Smooth muscle cell (in vitro differentiated cells): ENCODE results near the gene ARAP2. TPM values are rescaled to one million over a fixed set of nuclear protein-coding genes. Genes with fewer than 3 reads are reported as not detected.

Source experiments
- DNase-seq: peaks from one replicate; lab custom pipeline; 2025; ENCODE audit not compliant: unreplicated experiment; lab: John Stamatoyannopoulos, UW
- H2AFZ ChIP-seq: fragments of 200-600 bp; sonication (generic); 2 replicates; pipeline ENCODE4 v1.6.0; 2016; ENCODE audit warnings: antibody characterized with exemption, low read depth, mild to moderate bottlenecking
- H3F3A ChIP-seq: fragments of 200-600 bp; sonication (generic); 2 replicates; pipeline ENCODE4 v1.6.0; 2017; ENCODE audit warnings: antibody characterized with exemption, low read depth
- H3K27ac ChIP-seq: fragments of 200-600 bp; sonication (generic); 2 replicates; pipeline ENCODE4 v1.5.1; 2016; ENCODE audit warnings: low read depth, mild to moderate bottlenecking
- H3K27me3 ChIP-seq: fragments of 200-600 bp; sonication (generic); 2 replicates; pipeline ENCODE4 v1.6.1; 2016; ENCODE audit warnings: low read depth, mild to moderate bottlenecking
- H3K36me3 ChIP-seq: fragments of 200-600 bp; sonication (generic); 2 replicates; pipeline ENCODE4 v1.5.1; 2016; ENCODE audit warnings: low read depth
- H3K4me1 ChIP-seq: fragments of 200-600 bp; sonication (generic); 2 replicates; pipeline ENCODE4 v1.5.1; 2016; ENCODE audit warnings: low read depth
- H3K4me2 ChIP-seq: fragments of 200-600 bp; sonication (generic); 2 replicates; pipeline ENCODE4 v1.6.0; 2016; ENCODE audit warnings: mild to moderate bottlenecking
- H3K4me3 ChIP-seq: fragments of 200-600 bp; sonication (generic); 2 replicates; pipeline ENCODE4 v1.5.1; 2016; ENCODE audit warnings: mild to moderate bottlenecking
- H3K79me2 ChIP-seq: fragments of 200-600 bp; sonication (generic); 2 replicates; pipeline ENCODE4 v1.6.0; 2016; ENCODE audit warnings: low read depth, mild to moderate bottlenecking
- H3K9ac ChIP-seq: fragments of 200-600 bp; sonication (generic); 2 replicates; pipeline ENCODE4 v1.6.0; 2016; ENCODE audit warnings: low read depth
- H3K9me3 ChIP-seq: fragments of 200-600 bp; sonication (generic); replicated peaks from 2 replicates; pipeline ENCODE4 v1.5.1; 2016; ENCODE audit warnings: low read depth
- H4K20me1 ChIP-seq: fragments of 200-600 bp; sonication (generic); 2 replicates; pipeline ENCODE4 v1.6.0; 2016; ENCODE audit warnings: low read depth
- WGBS: methylation state at CpG from one replicate; pipeline ENCODE4 v1.1.7; 2016; ENCODE audit warnings: low lambda C conversion rate; 5-methylcytosine and 5-hydroxymethylcytosine counted together
- polyA plus RNA-seq: library from polyadenylated mRNA; unstranded; fragments of >200 nt; fragmentation: Nextera tagmentation; extraction: Ambion mirVana; gene quantifications from 2 replicates; pipeline ENCODE4 v1.2.1, GENCODE V29; 2016
- total RNA-seq: library from RNA; depleted of rRNA; stranded (reverse); fragments of >200 nt; gene quantifications from 2 replicates; pipeline ENCODE4 v1.2.3, GENCODE V29; 2014
- TF ChIP-seq, protein P1 (sequence below): fragments of 200-600 bp; sonication (generic); IDR thresholded peaks from 2 replicates; pipeline ENCODE4 v1.5.1; 2017; ENCODE audit warnings: borderline replicate concordance, mild to moderate bottlenecking, antibody characterized with exemption; ENCODE audit not compliant: insufficient read depth, poor library complexity, severe bottlenecking

Gene ARAP2
- total and polyA plus RNA-seq, 2 experiments from 2014 or later = 1.2 to 17.9 TPM

GRCh38 chr4:36173905-36174304, 70.4 kb downstream of the ARAP2 start:
- TF ChIP-seq, protein P1, sequence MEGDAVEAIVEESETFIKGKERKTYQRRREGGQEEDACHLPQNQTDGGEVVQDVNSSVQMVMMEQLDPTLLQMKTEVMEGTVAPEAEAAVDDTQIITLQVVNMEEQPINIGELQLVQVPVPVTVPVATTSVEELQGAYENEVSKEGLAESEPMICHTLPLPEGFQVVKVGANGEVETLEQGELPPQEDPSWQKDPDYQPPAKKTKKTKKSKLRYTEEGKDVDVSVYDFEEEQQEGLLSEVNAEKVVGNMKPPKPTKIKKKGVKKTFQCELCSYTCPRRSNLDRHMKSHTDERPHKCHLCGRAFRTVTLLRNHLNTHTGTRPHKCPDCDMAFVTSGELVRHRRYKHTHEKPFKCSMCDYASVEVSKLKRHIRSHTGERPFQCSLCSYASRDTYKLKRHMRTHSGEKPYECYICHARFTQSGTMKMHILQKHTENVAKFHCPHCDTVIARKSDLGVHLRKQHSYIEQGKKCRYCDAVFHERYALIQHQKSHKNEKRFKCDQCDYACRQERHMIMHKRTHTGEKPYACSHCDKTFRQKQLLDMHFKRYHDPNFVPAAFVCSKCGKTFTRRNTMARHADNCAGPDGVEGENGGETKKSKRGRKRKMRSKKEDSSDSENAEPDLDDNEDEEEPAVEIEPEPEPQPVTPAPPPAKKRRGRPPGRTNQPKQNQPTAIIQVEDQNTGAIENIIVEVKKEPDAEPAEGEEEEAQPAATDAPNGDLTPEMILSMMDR = no peak
- Histone ChIP-seq H3F3A (no peaks in the 10 kb centered on the region), H3K9me3 (no peaks in the 10 kb centered on the region), H3K4me2 (no peak overlapping the region), H3K27ac (no peak overlapping the region), H3K4me3 (no peak overlapping the region), H3K9ac (no peak overlapping the region), H3K4me1 (no peaks in the 10 kb centered on the region), H3K79me2 (no peaks in the 10 kb centered on the region), H2AFZ (no peak overlapping the region), H3K36me3 (no peaks in the 10 kb centered on the region), H3K27me3 (no peaks in the 10 kb centered on the region), H4K20me1 (no peaks in the 10 kb centered on the region)
- DNase-seq = no peak

GRCh38 chr4:36172656-36173055, 71.7 kb downstream of the ARAP2 start:
- Histone ChIP-seq H3K79me2 (no peaks in the 10 kb centered on the region), H2AFZ (no peak overlapping the region), H3K9ac (no peak overlapping the region), H4K20me1 (no peaks in the 10 kb centered on the region), H3K36me3 (no peaks in the 10 kb centered on the region), H3K4me1 (no peaks in the 10 kb centered on the region), H3K27me3 (no peaks in the 10 kb centered on the region), H3K27ac (no peak overlapping the region), H3K9me3 (no peaks in the 10 kb centered on the region), H3K4me3 (no peak overlapping the region), H3F3A (no peaks in the 10 kb centered on the region), H3K4me2 (no peak overlapping the region)
- TF ChIP-seq, protein P1 = no peak
- DNase-seq = no peak
- 95% methylated on average over 2 of the region's 2 CpGs for WGBS

DNA sequence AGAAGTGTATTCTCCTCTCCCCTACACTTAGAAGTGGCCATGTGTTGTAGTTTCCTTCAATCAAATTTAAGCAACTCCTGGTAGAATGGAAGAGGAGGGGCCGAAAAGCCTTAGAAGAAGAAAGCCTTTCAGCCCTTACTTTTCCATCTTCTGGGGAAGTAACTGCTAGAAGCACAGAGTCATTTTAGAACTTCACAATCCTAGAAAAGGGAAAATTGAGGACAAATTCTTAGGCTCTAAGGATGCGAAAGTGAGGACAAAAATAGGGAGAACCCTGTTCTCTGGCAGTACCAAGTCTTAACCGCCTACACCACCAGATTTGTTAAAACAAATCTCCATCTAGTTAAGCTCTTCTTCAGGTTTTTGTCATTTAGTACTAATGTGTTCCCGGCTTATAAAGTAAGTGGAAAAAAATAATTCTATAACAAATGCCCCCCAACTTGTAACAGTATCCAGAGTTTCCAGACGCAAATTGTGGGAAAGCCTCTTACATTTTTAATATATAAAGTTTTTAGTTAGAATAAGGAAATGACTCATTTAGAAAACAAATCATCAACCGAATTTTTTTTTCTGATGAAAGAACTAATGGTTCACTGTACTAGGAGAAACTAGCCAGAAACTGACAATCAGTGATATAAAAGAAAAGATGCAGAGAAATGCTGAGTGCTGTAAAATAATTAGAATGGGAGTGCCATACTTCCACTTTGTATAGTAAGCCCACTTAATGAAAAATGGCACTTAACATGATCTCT, 76.0 kb downstream of the ARAP2 start:
- H3K9me3 ChIP-seq = no peaks in the 10 kb centered on the region
- H3K79me2 ChIP-seq = no peaks in the 10 kb centered on the region
- H4K20me1 ChIP-seq = no peaks in the 10 kb centered on the region
- H3K9ac ChIP-seq = no peak overlapping the region
- DNase-seq = no peak
- 88% methylated on average over 6 of the region's 6 CpGs for WGBS
- TF ChIP-seq, protein P1 = no peak
- H3F3A ChIP-seq = no peaks in the 10 kb centered on the region
- H3K4me2 ChIP-seq = no peak overlapping the region
- H3K36me3 ChIP-seq = no peaks in the 10 kb centered on the region
- no peaks in the 10 kb centered on the region for H3K27me3 ChIP-seq
- H3K4me3 ChIP-seq = no peak overlapping the region
- H3K4me1 ChIP-seq = no peaks in the 10 kb centered on the region
- no peak overlapping the region for H2AFZ ChIP-seq
- H3K27ac ChIP-seq = no peak overlapping the region

GRCh38 chr4:36165631-36166005, 78.7 kb downstream of the ARAP2 start:
- Histone ChIP-seq H3K4me1 (no peaks in the 10 kb centered on the region), H3K36me3 (no peaks in the 10 kb centered on the region), H3K9ac (no peak overlapping the region), H4K20me1 (no peaks in the 10 kb centered on the region), H3K4me3 (no peak overlapping the region), H3K9me3 (no peaks in the 10 kb centered on the region), H3K27ac (no peak overlapping the region), H3K4me2 (no peak overlapping the region), H3K27me3 (no peaks in the 10 kb centered on the region), H3K79me2 (no peaks in the 10 kb centered on the region), H2AFZ (no peak overlapping the region), H3F3A (no peaks in the 10 kb centered on the region)
- no peak for DNase-seq
- TF ChIP-seq, protein P1 = no peak
- 72% methylated on average over 2 of the region's 2 CpGs for WGBS
